Measurements from ENCODE around the gene SMARCD1.

The SMARCD1 gene

DNA sequence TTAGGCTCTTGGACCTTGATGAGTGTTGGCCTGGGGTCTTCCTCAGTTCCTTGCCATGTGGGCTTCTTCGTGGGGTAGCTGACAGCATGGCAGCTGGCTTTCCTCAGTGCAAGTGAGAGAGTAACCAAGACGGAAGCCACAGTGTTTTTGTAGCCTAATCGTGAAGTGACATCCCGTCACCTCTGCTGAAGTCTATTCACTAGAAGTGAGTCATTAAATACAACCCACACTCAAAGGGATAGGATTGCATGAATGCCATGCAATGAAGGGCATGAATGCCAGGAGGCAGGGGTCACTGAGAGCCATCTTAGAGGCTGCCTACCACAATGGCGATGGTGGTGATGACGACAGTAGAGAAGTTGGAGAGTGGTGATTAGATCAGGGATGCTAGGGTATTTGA is 41.3 kb upstream of the SMARCD1 start:
- no peaks in the 10 kb centered on the region for H3K4me1 ChIP-seq (ENCODE audit: low read depth, poor library complexity, severe bottlenecking)
- no peak overlapping the region for H3K27ac ChIP-seq
- H3K9ac ChIP-seq, result no peak overlapping the region
- no peaks in the 10 kb centered on the region for H4K20me1 ChIP-seq (ENCODE audit: insufficient read depth)
- no peak overlapping the region for H3K4me3 ChIP-seq (IDR thresholded peaks at IDR 0.05; ENCODE audit: insufficient read depth, low read depth, low read length)
- H3K79me2 ChIP-seq (ENCODE audit: insufficient read depth, low read depth), result no peaks in the 10 kb centered on the region
- no peak overlapping the region for H2AFZ ChIP-seq (ENCODE audit: low read depth)
- no peaks in the 10 kb centered on the region for H3K27me3 ChIP-seq (ENCODE audit: insufficient read depth, low read depth)
- no peak overlapping the region for H3K4me2 ChIP-seq
- TF ChIP-seq, protein P1, sequence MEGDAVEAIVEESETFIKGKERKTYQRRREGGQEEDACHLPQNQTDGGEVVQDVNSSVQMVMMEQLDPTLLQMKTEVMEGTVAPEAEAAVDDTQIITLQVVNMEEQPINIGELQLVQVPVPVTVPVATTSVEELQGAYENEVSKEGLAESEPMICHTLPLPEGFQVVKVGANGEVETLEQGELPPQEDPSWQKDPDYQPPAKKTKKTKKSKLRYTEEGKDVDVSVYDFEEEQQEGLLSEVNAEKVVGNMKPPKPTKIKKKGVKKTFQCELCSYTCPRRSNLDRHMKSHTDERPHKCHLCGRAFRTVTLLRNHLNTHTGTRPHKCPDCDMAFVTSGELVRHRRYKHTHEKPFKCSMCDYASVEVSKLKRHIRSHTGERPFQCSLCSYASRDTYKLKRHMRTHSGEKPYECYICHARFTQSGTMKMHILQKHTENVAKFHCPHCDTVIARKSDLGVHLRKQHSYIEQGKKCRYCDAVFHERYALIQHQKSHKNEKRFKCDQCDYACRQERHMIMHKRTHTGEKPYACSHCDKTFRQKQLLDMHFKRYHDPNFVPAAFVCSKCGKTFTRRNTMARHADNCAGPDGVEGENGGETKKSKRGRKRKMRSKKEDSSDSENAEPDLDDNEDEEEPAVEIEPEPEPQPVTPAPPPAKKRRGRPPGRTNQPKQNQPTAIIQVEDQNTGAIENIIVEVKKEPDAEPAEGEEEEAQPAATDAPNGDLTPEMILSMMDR (conservative IDR thresholded peaks at IDR 0.05; ENCODE audit: low read depth, low read length), result no peak
- no peaks in the 10 kb centered on the region for H3K36me3 ChIP-seq (ENCODE audit: insufficient read depth)

DNA sequence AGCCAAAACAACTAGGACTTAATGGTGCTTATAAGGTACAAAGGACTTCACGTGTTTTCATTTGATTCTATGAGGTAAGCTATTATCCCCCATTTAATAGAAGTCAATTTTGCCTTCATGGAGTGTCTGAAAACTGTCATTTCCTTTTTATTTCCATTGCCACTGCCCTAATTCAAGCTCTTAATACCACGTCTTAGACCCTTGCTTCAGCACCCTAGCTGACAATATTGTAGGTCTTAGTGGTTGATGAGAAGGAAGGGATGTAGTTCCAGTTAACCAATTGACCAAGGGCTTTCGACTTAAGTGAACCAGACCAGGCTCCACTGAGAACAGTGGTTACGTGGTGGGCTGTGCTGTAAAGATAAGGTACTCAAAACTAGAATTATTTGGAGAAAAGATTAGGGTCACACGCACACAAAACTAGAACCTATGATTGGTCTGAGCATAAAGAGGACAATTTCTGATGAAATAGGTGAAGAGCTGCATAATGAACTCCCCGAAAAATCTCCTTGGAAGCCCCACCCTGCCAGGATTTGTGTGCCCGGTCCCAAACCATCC is 37.4 kb upstream of the SMARCD1 start:
- Histone ChIP-seq H3K27me3 (ENCODE audit: insufficient read depth, low read depth) (peaks cover 8% of the 10 kb centered on the region; the same call in 1 of the 2 replicates), H2AFZ (ENCODE audit: low read depth) (no peak overlapping the region), H3K27ac (no peak overlapping the region), H3K36me3 (ENCODE audit: insufficient read depth) (no peaks in the 10 kb centered on the region), H3K4me1 (ENCODE audit: low read depth, poor library complexity, severe bottlenecking) (no peaks in the 10 kb centered on the region), H3K4me2 (no peak overlapping the region), H3K79me2 (ENCODE audit: insufficient read depth, low read depth) (no peaks in the 10 kb centered on the region), H4K20me1 (ENCODE audit: insufficient read depth) (no peaks in the 10 kb centered on the region), H3K4me3 (IDR thresholded peaks at IDR 0.05; ENCODE audit: insufficient read depth, low read depth, low read length) (no peak overlapping the region), H3K9ac (no peak overlapping the region)
- TF ChIP-seq, protein P1 (conservative IDR thresholded peaks at IDR 0.05; ENCODE audit: low read depth, low read length), result no peak

DNA sequence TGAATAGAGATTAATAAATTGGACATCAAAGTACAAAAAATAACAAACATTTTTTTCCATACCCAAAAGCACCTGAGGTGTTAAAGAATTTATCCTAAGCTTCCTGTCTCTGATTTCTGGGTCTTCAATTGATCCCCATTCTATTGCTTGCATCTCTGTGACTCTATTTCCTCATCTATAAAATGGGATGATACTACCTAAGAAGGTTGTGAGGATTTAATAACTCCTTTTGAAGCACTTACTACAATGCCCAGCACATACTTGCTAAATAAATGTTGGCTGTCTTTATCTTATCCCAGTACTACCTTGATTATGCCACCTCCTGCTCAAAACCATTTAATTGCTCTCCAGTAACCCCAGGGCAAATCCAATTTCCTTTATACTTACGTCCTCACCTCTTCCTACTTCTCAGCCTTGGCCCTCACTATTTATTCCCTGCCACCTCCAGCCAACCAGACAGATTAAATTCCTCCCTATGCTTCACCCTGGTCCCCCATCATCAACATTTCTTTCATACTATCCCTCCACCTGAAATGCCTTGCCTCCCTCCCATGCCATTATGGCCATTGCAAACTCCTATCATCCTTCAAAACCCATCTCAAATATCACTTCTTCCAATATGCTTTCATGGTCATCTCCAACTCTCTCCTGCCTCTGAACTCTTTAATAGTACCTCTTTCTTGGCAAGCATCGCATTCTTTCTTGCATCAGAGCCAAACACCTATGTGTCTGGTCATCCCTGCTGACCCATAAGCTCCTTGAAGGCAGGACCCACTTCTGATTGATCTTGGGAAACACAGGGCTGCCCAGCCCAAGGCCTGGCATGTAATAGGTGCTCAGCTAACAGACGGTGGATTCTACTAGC is 35.7 kb upstream of the SMARCD1 start:
- Histone ChIP-seq H3K4me3 (IDR thresholded peaks at IDR 0.05; ENCODE audit: insufficient read depth, low read depth, low read length) (no peak overlapping the region), H3K79me2 (ENCODE audit: insufficient read depth, low read depth) (no peaks in the 10 kb centered on the region), H3K27me3 (ENCODE audit: insufficient read depth, low read depth) (peaks cover 8% of the 10 kb centered on the region; the same call in 1 of the 2 replicates), H3K36me3 (ENCODE audit: insufficient read depth) (no peaks in the 10 kb centered on the region), H2AFZ (ENCODE audit: low read depth) (no peak overlapping the region), H3K27ac (no peak overlapping the region), H3K4me2 (no peak overlapping the region), H3K4me1 (ENCODE audit: low read depth, poor library complexity, severe bottlenecking) (no peaks in the 10 kb centered on the region), H4K20me1 (ENCODE audit: insufficient read depth) (no peaks in the 10 kb centered on the region), H3K9ac (no peak overlapping the region)
- TF ChIP-seq, protein P1 (conservative IDR thresholded peaks at IDR 0.05; ENCODE audit: low read depth, low read length), result no peak

DNA sequence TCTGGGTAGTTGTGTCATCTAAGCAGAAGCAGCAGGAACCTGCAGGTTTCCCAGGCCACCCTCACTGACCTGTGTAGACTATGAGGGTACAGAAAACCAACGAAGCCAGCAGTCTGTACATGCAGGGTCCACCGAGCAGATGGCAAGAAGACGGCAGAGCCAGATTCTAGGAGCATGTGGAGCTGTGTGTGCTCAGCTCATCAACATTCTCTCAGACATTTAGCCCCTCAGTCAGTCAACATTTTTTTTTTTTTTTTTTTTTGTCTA is 35.1 kb upstream of the SMARCD1 start:
- Histone ChIP-seq H3K27me3 (ENCODE audit: insufficient read depth, low read depth) (peaks cover 8% of the 10 kb centered on the region; the same call in 1 of the 2 replicates), H4K20me1 (ENCODE audit: insufficient read depth) (no peaks in the 10 kb centered on the region), H3K9ac (no peak overlapping the region), H3K79me2 (ENCODE audit: insufficient read depth, low read depth) (no peaks in the 10 kb centered on the region), H3K36me3 (ENCODE audit: insufficient read depth) (no peaks in the 10 kb centered on the region), H3K27ac (no peak overlapping the region), H3K4me1 (ENCODE audit: low read depth, poor library complexity, severe bottlenecking) (no peaks in the 10 kb centered on the region), H3K4me3 (IDR thresholded peaks at IDR 0.05; ENCODE audit: insufficient read depth, low read depth, low read length) (no peak overlapping the region), H2AFZ (ENCODE audit: low read depth) (no peak overlapping the region), H3K4me2 (no peak overlapping the region)
- TF ChIP-seq, protein P1 (conservative IDR thresholded peaks at IDR 0.05; ENCODE audit: low read depth, low read length), result no peak
